GM12878 (cell line): ENCODE measurements around the gene KREMEN2. TPM values are rescaled to one million over a fixed set of nuclear protein-coding genes. Genes with fewer than 3 reads are reported as not detected.

Experiments
- CHD1 ChIP-seq: IDR thresholded peaks from 2 replicates; pipeline ENCODE4 v1.6.1; 2012; ENCODE audit warnings: low read depth, low read length, improper control_type of control experiment
- MXI1 ChIP-seq: fragments of 150-350 bp; IDR thresholded peaks from 2 replicates; pipeline ENCODE4 v1.6.1; 2011; ENCODE audit warnings: low read depth, mild to moderate bottlenecking, inconsistent platforms, low read length, improper control_type of control experiment
- NBN ChIP-seq: fragments of 450-650 bp; IDR thresholded peaks from 2 replicates; pipeline ENCODE4 v1.6.1; 2016
- RAD21 ChIP-seq: IDR thresholded peaks from 2 replicates; pipeline ENCODE4 v1.6.1; 2011; ENCODE audit warnings: mild to moderate bottlenecking, low read depth, low read length, moderate library complexity; ENCODE audit not compliant: insufficient read depth
- RCOR1 ChIP-seq: conservative IDR thresholded peaks from 2 replicates; pipeline ENCODE4 v1.6.1; 2012; ENCODE audit warnings: low read depth, low read length, improper control_type of control experiment
- TAF1 ChIP-seq: IDR thresholded peaks from 2 replicates; pipeline ENCODE4 v1.6.1; 2011; ENCODE audit warnings: mild to moderate bottlenecking, low read depth, low read length, borderline replicate concordance
- YBX1 ChIP-seq: fragments of 450-650 bp; IDR thresholded peaks from 2 replicates; pipeline ENCODE4 v1.6.1; 2016; ENCODE audit warnings: antibody characterized with exemption
- ZZZ3 ChIP-seq: IDR thresholded peaks from 2 replicates; pipeline ENCODE4 v1.6.1; 2011; ENCODE audit warnings: low read depth; ENCODE audit not compliant: control insufficient read depth, insufficient read length
- polyA plus RNA-seq, 11 experiments: library from polyadenylated mRNA; depleted of rRNA in 4 of 11; unstranded in 6 of 11; stranded (reverse) in 5 of 11; fragments of >200 nt; fragmentation: Nextera tagmentation in 4 of 11; fragmentation: Illumina TruSeq in 1 of 11; extraction: Ambion mirVana in 4 of 11; extraction: Trizol in 1 of 11; gene quantifications; 1 replicate in 1 of 11; 2 replicates in 10 of 11; pipeline versions ENCODE4 v1.2.1 to v1.2.3, GENCODE V29; 2011 to 2016; ENCODE audit warnings: inconsistent platforms in 2 of 11, missing spikeins in 2 of 11, low read depth in 1 of 11
- total RNA-seq, 4 experiments: library from RNA; depleted of rRNA in 3 of 4; stranded (reverse); fragments of >200 nt in 3 of 4; fragmentation: Illumina TruSeq in 1 of 4; extraction: Trizol in 1 of 4; gene quantifications; 2 replicates each; pipeline versions ENCODE4 v1.2.1 to v1.2.3, GENCODE V29; 2013 to 2021
- TF ChIP-seq, protein P1 (sequence below): fragments of 450-650 bp; IDR thresholded peaks from 2 replicates; pipeline ENCODE4 v1.6.1; 2016; ENCODE audit warnings: mild to moderate bottlenecking
- TF ChIP-seq, protein P2 (sequence below): IDR thresholded peaks from 2 replicates; pipeline ENCODE4 v1.6.1; 2012; ENCODE audit warnings: improper control_type of control experiment, low read depth, low read length; ENCODE audit not compliant: insufficient replicate concordance
- TF ChIP-seq, protein P3 (sequence below): fragments of 450-650 bp; IDR thresholded peaks from 2 replicates; pipeline ENCODE4 v1.6.1; 2017; ENCODE audit warnings: antibody characterized with exemption, mild to moderate bottlenecking, moderate library complexity
- TF ChIP-seq, protein P4 (sequence below): IDR thresholded peaks from 2 replicates; pipeline ENCODE4 v1.6.1; 2011; ENCODE audit warnings: low read depth, mild to moderate bottlenecking, low read length, moderate library complexity, borderline replicate concordance; ENCODE audit errors: extremely low read depth
- TF ChIP-seq, protein P5 (sequence below): fragments of 450-650 bp; formaldehyde crosslinking; IDR thresholded peaks from 2 replicates; pipeline ENCODE4 v1.4.0; 2020; ENCODE audit warnings: mild to moderate bottlenecking, moderate library complexity

KREMEN2 gene
- total and polyA plus RNA-seq, 10 of the 15 experiments (the other 5 are each of a cell fraction or from before 2014, with no cell fraction given): 0.06 to 3.7 (median 0.83) TPM; not detected in 2

DNA sequence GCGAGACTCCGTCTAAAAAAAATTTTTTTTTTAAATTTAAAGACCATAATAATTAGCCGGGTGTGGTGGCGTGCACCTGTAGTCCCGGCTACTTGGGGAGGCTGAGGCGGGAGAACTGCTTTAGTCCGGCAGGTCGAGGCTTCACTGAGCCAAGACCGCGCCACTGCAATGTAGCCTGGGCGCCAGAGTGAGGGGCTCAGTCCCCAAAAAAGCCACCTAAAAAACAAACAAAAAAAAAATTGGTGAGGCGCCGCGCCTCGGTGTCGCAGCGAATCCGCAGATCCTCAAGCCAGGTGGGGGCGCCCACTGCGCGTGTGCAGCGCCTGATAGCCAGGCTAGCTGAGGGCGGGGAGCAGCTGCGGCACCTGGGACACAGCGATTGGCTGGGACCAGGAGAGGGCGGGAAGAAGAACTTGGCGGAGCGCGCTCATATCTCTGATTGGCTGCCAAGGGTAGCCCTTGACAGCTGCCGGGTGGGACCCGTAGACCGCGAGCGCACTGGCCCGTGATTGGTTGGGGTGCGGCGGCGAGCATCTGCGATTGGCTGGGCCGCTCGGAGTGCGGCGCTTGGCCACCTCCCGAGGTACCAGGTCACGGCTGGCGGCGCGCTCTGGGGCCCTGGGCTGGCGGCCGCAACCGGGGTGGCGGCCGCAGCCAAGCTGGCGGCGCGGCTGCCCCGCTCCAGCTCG, 39.7 kb downstream of the KREMEN2 start (continued):
- TF ChIP-seq, protein P1, sequence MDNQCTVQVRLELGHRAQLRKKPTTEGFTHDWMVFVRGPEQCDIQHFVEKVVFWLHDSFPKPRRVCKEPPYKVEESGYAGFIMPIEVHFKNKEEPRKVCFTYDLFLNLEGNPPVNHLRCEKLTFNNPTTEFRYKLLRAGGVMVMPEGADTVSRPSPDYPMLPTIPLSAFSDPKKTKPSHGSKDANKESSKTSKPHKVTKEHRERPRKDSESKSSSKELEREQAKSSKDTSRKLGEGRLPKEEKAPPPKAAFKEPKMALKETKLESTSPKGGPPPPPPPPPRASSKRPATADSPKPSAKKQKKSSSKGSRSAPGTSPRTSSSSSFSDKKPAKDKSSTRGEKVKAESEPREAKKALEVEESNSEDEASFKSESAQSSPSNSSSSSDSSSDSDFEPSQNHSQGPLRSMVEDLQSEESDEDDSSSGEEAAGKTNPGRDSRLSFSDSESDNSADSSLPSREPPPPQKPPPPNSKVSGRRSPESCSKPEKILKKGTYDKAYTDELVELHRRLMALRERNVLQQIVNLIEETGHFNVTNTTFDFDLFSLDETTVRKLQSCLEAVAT: peak; percentile 51; the same call in 1 of the 2 replicates
- no peak for TF ChIP-seq MXI1
- no peak for TF ChIP-seq YBX1
- no peak for TF ChIP-seq TAF1
- peak; percentile 71 for TF ChIP-seq RAD21
- TF ChIP-seq, protein P2, sequence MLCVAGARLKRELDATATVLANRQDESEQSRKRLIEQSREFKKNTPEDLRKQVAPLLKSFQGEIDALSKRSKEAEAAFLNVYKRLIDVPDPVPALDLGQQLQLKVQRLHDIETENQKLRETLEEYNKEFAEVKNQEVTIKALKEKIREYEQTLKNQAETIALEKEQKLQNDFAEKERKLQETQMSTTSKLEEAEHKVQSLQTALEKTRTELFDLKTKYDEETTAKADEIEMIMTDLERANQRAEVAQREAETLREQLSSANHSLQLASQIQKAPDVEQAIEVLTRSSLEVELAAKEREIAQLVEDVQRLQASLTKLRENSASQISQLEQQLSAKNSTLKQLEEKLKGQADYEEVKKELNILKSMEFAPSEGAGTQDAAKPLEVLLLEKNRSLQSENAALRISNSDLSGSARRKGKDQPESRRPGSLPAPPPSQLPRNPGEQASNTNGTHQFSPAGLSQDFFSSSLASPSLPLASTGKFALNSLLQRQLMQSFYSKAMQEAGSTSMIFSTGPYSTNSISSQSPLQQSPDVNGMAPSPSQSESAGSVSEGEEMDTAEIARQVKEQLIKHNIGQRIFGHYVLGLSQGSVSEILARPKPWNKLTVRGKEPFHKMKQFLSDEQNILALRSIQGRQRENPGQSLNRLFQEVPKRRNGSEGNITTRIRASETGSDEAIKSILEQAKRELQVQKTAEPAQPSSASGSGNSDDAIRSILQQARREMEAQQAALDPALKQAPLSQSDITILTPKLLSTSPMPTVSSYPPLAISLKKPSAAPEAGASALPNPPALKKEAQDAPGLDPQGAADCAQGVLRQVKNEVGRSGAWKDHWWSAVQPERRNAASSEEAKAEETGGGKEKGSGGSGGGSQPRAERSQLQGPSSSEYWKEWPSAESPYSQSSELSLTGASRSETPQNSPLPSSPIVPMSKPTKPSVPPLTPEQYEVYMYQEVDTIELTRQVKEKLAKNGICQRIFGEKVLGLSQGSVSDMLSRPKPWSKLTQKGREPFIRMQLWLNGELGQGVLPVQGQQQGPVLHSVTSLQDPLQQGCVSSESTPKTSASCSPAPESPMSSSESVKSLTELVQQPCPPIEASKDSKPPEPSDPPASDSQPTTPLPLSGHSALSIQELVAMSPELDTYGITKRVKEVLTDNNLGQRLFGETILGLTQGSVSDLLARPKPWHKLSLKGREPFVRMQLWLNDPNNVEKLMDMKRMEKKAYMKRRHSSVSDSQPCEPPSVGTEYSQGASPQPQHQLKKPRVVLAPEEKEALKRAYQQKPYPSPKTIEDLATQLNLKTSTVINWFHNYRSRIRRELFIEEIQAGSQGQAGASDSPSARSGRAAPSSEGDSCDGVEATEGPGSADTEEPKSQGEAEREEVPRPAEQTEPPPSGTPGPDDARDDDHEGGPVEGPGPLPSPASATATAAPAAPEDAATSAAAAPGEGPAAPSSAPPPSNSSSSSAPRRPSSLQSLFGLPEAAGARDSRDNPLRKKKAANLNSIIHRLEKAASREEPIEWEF: no peak
- 0 out of 2 replicates have a peak, but pooled peaks have one; percentile 20 for TF ChIP-seq NBN
- TF ChIP-seq, protein P3, sequence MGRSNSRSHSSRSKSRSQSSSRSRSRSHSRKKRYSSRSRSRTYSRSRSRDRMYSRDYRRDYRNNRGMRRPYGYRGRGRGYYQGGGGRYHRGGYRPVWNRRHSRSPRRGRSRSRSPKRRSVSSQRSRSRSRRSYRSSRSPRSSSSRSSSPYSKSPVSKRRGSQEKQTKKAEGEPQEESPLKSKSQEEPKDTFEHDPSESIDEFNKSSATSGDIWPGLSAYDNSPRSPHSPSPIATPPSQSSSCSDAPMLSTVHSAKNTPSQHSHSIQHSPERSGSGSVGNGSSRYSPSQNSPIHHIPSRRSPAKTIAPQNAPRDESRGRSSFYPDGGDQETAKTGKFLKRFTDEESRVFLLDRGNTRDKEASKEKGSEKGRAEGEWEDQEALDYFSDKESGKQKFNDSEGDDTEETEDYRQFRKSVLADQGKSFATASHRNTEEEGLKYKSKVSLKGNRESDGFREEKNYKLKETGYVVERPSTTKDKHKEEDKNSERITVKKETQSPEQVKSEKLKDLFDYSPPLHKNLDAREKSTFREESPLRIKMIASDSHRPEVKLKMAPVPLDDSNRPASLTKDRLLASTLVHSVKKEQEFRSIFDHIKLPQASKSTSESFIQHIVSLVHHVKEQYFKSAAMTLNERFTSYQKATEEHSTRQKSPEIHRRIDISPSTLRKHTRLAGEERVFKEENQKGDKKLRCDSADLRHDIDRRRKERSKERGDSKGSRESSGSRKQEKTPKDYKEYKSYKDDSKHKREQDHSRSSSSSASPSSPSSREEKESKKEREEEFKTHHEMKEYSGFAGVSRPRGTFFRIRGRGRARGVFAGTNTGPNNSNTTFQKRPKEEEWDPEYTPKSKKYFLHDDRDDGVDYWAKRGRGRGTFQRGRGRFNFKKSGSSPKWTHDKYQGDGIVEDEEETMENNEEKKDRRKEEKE: no peak
- TF ChIP-seq ZZZ3: no peak
- TF ChIP-seq, protein P4, sequence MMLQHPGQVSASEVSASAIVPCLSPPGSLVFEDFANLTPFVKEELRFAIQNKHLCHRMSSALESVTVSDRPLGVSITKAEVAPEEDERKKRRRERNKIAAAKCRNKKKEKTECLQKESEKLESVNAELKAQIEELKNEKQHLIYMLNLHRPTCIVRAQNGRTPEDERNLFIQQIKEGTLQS: no peak
- TF ChIP-seq, protein P5, sequence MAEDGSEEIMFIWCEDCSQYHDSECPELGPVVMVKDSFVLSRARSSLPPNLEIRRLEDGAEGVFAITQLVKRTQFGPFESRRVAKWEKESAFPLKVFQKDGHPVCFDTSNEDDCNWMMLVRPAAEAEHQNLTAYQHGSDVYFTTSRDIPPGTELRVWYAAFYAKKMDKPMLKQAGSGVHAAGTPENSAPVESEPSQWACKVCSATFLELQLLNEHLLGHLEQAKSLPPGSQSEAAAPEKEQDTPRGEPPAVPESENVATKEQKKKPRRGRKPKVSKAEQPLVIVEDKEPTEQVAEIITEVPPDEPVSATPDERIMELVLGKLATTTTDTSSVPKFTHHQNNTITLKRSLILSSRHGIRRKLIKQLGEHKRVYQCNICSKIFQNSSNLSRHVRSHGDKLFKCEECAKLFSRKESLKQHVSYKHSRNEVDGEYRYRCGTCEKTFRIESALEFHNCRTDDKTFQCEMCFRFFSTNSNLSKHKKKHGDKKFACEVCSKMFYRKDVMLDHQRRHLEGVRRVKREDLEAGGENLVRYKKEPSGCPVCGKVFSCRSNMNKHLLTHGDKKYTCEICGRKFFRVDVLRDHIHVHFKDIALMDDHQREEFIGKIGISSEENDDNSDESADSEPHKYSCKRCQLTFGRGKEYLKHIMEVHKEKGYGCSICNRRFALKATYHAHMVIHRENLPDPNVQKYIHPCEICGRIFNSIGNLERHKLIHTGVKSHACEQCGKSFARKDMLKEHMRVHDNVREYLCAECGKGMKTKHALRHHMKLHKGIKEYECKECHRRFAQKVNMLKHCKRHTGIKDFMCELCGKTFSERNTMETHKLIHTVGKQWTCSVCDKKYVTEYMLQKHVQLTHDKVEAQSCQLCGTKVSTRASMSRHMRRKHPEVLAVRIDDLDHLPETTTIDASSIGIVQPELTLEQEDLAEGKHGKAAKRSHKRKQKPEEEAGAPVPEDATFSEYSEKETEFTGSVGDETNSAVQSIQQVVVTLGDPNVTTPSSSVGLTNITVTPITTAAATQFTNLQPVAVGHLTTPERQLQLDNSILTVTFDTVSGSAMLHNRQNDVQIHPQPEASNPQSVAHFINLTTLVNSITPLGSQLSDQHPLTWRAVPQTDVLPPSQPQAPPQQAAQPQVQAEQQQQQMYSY (CRISPR knock-in tag): no peak
- no peak for TF ChIP-seq CHD1
- TF ChIP-seq RCOR1: no peak
